Kasumi-1 (cell line): ENCODE results near the gene UNC13B.

ENCODE experiments used
- DNase-seq, 2 experiments: peaks; one replicate each; lab custom pipeline; 2025; lab: John Stamatoyannopoulos, UW

The UNC13B gene

DNA sequence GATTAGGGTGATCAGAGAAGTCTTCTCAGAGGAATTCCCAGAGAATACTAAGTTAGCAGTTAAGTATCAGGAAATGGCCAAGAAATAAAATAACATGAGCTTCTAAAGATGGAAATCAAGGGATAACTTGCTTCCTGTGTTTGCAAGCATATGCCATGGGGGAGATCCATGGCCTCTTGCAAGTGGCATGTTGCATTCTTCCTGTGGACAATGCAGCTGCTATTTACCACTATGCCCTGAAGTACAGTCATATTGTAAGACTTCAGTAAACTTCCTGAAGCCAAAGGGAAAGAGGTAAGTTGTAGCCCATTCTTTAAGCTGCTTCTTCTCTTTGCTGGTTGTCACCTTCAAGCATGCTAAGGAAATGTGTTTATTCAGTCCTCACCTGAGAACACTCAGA lies 173.4 kb downstream of the UNC13B start:
- DNase-seq, result no peak

DNA sequence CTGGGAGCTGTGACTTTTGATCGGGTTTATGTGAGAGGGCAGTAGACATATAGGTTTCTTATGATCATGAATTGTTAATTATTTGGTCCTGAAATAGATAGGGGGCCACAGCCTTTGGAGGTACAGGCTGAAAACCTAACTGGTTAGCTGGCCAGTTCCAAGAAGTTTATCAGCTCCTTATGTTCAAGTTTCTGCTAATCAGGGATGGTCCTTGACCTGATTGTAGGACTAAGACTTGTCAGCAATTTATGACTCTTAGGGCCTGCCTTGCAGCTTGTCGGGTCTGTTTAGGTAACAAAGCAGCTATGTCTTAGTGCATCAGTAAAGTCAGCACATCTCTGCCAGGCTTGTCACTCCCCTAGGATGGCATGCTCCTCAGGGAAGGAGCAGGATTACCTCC lies 176.3 kb downstream of the UNC13B start:
- no peak for DNase-seq

DNA sequence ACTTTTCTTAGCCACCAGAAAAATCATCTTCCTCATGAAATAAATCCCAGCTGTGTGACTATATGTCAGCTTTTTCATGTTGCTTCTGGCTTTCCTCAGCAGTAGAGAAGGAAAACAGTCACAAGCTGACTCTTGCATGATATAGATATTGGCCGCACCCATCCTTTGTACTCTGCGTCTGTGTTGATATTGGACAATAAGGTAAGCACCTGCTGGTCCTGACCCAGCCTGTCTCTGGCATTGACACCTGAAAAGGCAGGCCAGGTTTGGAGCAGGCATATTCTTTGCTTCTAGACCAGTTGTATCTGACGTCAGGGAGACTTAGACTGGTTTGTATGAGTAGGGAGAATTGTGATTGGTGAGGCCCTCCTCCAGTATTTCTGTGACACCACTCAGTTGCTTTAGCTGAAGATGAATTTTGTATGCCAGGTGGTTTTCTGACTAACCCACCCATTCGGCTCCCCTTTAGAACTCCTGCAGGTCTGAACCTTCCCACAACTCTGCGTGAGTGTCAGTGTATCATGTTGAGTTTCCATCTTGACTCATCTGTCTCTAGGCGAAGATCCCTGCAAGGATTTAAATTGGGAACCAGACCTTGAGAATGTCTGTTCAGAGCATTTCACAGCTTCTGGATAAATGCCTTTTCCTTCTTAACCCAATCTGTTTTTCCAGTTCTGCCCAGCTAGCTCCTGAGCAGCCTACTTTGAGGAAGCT lies 176.9 kb downstream of the UNC13B start:
- DNase-seq, result no peak

DNA sequence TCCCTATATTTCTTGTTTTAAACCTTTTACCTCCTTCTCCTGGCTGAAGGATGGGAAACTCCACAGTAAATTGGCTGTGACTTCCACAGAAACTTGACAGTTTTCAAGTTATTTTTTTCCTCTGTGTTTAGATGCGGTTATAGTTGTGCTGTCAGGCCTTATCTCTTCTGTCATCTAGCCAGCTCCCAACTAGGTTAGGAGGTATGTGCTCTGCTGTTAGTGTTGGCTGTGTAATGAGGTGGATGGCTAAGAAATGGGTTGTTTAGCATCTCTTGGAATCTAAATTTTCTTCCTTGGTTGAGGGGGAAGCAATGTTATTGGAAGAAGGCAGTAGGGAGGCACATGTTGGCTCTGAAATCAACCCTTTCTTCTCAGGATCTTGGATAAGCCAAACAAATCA lies 178.2 kb downstream of the UNC13B start:
- no peak for DNase-seq

DNA sequence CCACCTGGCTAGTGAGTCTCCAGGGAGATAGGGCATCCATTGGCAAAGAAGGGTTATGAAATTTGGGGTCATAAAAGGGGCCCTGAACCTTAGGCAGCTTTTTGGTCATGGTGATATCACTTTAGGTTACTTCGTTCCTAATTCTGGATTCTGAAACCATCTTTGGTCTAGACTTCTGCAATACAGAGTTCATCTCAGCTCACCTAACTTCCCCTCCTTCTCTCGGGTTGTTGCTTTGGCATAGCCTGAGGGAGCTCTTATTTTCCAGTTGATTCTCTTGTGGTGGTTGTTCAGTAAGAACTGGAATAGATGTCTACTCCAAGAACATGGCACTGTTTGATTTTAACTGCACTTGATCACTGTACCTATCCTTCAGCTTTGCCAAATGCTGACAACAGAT lies 179.2 kb downstream of the UNC13B start:
- peak in 1 of 2 experiments; percentile 26 for DNase-seq

DNA sequence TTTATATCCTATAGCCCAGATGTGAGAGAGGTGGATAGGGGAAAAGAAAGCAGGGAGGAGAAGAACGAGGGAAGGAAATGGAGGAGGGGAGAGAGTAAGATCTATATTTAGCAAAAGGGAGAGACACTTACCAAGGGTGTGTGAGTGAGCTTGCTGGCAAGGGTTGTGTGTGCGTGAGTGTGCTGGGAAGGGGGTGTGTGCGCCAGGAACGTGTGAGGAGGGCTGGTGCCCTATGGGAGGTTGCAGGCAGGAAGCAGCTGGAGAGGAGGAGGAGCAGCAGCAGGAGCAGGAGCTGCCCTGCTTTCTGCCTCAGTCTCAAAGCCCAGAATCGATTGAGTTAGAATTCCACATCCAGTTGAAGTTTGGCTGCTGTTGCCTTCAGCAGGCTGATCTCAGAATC lies 179.8 kb downstream of the UNC13B start:
- peak; percentile 61 to 75 for DNase-seq

DNA sequence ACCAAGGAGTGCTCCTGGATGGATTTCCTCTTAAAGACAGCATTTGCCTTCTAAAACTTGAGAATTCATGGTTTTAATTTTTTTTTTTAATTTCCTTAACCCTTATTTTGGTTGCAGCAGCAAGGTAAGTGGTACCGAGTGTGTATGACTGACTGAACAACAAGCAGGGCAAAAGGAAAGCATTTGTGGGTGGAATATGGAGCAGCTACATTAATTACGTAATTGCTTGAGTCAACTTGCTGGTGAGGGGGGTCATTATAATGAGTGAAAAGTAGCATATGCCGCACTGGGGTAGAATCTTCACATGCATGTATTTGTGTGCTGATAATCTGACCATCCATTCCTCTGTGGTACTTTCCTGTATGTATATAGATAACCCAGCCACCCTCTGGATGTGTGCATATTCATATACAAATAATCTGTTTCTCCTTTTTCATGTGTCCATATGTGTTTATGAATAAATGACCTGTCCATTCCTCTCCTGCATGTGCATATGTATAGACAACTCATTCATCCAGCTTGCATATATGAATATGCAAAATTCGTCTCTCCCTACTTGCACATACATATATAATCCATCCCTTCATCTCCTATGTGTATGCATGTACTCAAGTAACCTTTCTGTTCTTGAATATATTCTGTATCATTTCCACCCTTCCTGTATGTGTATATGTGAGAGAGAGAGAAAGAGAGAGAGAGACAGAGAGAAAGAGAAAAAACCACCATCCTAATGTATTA lies 180.6 kb downstream of the UNC13B start:
- peak in 1 of 2 experiments; percentile 25 for DNase-seq

DNA sequence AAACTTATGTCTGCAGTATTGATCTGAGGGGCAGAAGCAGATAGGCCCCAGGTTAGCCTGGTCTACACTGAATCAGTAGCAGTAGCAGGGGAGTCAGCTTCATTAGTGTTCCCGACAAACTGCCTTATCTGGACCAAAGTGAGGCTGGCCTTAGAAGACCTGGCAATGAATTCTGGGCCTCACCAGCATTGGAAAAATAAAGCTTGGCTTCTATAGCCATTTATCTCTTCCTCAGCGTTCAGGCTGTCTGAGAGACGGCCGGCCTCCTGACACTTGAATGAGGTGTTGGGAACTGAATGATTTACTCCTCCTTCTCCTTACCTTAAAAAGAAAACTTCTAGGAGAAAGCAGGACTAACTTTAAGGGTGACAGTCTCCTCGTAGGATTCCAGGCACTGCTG lies 186.3 kb downstream of the UNC13B start:
- no peak for DNase-seq

DNA sequence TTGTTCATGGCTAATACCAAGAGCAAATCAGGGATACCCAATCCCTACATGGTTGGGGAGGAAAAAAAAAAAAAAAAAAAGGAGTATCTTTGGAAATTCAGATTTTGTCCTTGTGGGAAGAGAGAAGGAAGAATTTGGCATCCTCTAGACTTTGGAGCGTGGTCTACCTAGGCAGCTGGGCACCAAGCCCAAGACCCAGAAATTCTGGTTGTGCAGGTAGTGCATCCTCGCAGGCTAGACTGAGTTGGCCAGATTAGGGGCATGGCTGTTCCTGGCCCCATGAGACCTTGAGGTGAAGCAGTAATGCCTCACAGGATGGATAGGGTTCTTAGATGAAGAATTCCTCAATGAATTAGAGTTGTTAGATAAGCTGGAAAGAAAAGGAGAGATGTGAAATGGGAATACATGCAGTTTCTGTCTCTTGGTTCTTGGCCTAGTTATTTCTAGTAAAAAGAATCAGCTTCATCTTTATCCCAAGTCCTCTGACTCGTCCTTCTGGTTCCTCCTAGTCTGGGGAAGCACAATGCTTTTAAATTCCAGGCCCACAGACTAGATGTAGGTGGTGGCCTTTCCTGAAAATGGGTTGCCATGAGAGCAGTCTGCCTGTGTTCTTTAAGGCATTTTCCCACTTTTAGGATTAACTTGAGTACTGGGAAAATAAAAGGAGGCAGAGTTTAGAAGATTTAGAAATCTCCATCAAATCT lies 187.6 kb downstream of the UNC13B start:
- DNase-seq, result no peak

DNA sequence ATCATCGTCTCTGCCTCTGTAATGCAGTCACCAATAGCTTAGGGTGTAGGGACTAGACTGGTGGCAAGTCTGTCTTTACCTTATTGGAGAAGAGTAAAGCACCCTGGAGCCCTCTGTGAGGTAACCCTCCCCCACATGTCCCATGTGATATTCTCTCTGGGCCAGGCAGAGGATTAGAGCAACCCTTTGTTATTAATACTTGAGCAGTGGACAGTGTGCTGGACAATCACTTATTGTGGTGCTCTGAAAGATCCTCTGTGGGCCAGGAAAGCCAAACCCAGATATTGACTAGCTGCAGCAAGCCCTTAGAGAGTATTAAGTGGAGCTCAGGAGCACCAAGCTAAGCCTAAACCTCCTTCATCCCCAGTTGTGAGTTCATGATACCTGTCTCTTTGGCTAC lies 188.4 kb downstream of the UNC13B start:
- DNase-seq, result no peak

DNA sequence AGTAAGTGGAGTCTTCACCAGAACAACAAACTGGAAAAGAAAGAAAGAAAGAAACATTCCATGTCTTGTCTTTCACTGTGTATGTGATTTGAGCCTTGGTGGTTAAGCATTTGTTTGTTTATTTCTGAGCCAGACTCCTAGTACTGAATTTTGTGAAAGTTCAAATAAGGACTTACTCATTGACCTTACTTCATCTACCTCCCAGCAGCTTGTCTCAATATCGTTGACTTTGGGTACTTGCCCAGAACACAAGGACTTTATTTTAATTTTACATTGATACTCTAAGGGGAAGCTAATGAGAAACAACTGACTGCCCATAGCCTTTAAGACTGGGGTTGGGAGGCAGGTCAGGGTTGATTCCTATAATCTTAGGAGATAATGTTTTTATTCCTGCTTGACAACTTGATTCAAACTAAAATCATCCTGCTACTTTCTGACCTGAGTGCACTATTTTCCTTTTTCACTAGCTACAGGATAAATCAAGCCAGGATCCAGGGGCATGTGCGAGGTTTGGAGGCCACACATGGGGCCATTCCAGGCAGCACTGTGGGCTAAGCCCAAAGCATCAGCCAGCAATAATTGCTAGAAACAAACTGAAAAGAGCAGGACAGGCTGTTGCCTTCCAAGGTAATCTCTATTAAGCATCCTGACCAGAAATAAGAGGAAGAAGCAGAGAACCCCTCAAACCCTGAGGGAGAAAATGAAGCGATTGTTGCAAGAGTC lies 189.2 kb downstream of the UNC13B start:
- no peak for DNase-seq

DNA sequence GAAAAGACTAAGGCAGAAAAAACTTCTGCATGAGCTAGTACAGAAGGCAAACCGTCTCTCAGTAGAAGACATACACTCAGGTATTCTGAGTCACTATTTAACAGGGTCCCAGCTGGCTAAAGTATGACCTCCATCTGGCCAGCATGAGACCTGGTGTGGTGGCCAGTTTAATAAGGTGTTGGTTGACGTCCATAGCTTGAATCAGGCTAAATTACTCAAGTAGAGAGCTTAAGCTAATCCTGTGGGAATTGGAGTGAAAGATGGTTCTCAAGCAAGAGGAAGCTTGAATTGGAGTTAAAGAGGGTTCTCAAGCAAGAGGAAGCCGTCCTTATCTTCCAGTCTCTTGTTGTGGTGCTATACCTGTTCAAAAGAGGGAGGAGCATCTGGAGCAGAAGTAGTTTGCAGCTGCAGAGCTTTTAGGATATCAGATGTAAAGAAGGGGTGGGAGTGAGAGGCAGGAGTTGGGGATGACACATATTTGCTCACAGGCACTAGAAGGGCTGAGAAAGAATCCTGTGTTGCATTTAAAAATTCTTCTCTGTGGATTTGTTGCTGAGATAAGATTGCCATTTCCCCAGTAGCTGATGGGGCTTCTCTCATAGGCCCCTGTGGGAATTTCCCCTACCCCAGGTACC lies 192.0 kb downstream of the UNC13B start:
- no peak for DNase-seq

DNA sequence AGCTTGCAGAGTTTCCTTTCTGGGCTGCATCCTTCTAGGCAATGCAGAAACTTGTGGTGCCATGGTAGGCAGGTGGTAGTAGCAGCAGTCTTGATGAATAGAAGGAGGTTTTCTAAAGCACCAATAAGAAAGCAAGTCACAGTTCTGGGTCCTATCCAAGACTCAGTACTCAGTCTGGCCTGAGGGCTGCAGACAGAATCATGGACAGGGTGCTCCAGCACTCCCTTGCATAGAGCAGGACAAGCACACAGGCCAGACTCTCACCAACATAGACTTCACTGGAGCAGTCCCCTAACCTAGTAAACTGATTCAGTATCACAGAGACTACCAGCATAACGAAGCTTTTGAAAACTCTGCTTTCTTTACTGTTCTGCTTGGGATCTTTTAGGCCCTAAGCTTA lies 194.1 kb downstream of the UNC13B start:
- DNase-seq, result no peak

DNA sequence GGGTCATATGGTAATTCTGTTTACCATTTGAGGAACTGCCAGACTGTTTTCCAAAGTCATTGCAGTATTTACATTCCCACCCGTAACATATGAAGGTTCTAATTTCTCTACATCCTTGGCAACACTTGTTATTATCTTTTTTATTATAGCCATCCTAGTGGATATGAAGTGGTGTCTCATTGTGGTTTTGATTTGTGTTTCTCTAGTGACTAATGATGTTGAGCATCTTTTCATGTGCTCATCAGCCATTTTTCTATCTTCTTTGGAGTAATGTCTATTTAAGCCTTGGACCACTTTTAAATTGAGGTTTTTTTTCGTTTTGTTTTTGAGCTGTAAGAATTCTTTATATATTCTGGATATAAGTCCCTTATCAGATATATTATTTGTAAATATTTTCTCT lies 195.3 kb downstream of the UNC13B start:
- no peak for DNase-seq

DNA sequence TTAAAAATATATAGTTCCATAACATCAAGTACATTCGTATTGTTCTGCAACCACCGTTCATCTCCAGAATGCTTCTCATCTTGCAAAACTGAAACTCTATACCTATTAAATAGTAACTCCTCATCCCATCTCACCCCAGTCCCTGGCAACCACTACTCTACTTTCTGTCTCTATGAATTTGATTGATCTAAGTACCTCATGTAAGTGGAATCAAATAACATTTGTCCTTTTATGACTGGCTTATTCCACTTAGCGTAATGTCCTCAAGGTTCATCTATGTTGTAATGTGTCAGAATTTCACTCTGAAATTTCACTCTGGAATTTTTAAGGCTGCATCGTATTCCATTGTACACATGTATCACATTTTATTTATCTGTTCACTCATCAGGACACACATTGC lies 196.0 kb downstream of the UNC13B start:
- no peak for DNase-seq

DNA sequence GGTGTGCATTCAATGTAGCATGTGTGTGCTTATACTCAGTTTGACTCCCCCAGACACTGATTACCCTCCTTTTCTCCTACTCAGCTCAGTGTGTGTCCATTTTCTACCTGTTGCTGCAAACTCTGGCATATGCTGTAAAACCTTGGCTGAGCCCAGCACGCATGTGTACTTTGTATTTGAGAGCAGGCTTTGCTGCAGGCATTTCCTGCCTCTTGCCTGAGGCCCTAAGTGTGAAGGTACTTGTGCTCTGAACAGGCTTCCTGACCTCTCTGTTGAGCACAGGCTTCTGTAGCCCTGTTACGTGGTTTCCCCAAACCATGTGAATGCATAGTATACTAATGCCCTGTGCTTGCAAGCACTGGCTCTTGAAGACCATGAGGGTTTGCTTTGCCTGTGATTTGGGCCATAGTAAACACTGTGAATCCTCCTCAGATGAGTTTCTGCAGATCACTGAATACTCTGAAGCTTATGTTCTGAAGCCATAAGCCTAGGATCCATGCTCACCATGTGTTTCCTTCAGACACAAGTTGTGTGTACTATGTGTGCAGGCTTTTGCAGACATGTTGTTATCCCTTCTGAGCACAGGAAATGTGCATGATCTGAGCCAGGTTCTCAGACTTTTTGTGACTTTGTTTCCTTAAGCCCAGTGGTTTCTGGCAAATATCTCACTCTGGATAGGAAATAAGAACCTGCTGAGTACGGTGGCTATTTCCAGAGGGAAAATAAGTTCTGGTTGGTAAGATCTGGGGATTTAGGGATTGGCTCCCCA lies 203.2 kb downstream of the UNC13B start:
- DNase-seq, result peak in 1 of 2 experiments; percentile 5

DNA sequence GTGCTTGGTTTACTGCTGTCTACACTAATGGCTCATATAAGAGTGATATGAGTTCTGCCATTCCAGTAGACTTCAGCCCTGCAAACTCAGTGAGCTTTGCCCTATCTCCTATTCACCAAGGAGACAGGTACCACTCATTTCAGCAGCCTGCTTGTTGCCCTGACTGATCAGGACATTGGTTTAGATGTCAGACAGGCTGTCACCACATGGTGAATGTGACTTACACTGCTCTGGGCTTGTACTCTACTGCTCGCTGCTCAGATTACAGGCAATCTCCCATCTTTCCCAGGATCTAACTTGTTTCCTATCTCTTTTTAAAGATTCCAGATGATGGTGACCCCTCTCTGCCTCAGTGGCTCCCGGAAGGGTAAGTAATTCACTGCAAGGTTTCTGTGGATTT lies 204.8 kb downstream of the UNC13B start:
- no peak for DNase-seq

DNA sequence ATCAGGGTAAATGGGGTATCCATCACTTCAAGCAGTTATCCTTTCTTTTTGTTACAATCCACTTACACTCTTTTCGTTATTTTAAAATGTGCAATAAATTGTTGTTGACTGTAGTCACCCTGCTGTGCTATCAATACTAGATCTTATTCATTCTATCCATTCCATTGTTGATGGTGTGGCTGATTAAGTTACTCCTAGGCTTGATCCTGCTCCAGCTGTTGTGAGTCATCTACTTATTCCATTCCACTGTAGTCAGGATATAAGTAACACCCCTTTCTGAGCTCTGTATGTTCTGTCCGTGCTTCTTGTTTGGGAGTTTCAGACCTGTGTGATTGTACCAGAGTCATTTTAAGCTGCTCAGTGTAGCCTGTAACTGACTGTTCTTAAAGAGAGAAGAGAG lies 205.6 kb downstream of the UNC13B start:
- DNase-seq, result no peak

DNA sequence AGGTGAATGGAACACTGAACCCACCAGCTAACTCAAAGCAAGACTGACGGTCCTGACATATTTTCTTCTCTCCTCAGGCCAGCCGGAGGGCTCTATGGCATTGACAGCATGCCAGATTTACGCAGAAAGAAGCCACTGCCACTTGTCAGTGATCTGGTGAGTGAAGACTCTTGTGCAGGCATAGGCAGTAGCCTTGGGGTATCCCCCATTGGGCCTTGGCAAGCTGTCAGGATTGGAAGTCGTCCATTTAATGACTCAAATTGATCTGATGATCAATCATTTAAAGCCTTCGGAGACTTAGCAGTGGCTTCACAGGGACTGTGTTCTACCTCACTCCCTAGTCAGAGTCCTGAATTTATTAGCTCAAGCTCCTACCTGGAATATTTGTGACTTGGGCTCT lies 208.4 kb downstream of the UNC13B start:
- no peak for DNase-seq

DNA sequence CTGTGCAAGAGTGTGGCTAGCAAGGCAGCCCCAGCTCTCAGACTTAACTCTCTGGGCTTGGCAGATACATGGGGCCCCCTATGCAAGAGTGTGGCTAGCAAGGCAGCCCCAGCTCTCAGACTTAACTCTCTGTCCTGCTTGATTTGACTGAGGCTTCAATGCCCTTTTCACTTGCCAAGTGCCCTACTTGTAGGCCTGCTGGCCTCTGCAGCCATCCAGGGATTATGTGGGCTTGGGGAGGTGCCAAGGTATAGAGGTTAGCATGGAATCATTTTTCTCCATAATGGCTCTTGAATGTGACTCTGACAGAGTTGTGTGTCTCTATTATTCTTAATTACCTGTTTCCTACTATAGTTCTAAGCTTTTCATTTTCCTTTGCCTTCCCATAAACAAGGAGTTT lies 212.6 kb downstream of the UNC13B start:
- no peak for DNase-seq

DNA sequence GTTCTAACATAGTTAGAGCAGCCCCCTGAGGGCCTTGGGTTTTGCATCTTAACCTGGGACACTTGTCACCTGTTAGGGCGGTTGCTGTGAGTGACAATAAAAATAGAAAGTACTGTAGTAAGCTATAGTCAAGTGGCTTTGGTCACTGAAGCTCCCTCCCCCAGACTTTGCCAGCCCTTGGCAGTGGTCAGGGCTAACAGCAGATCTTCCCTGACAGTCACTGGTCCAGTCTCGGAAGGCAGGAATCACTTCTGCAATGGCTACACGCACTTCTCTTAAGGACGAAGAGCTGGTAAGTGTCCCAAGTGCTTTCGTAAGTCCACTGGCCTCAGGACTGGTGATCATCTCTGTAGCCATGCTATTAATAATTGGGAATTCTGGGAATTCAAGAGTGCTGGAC lies 213.1 kb downstream of the UNC13B start:
- no peak for DNase-seq
